Islet of Langerhans (tissue), 1 donor: ENCODE measurements around the gene THADA.

ENCODE experiments used
- FAIRE-seq: peaks from one replicate; lab custom pipeline; 2011; peaks lifted over from hg19 to GRCh38; lab: Jason Lieb, UNC

The THADA gene

DNA sequence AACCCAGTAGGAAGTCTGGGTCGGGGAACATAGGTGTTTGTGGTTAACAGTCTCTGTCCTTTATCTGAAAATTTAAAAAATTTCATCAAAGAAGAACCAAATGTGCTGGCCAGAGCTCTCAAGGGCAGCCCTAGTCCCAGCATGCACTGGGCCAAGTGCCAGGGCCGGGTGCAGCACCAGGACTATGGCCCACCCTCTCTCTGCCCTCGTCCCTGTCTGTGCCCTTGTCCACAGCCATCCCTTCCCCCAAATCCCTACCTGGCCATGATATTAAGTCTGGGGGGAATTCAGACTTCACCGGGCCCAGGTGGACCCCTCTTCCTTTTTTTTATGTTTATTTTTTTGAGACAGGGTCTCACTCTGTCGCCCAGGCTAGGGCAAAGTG, 355.1 kb downstream of the THADA start:
- no peak for FAIRE-seq

DNA sequence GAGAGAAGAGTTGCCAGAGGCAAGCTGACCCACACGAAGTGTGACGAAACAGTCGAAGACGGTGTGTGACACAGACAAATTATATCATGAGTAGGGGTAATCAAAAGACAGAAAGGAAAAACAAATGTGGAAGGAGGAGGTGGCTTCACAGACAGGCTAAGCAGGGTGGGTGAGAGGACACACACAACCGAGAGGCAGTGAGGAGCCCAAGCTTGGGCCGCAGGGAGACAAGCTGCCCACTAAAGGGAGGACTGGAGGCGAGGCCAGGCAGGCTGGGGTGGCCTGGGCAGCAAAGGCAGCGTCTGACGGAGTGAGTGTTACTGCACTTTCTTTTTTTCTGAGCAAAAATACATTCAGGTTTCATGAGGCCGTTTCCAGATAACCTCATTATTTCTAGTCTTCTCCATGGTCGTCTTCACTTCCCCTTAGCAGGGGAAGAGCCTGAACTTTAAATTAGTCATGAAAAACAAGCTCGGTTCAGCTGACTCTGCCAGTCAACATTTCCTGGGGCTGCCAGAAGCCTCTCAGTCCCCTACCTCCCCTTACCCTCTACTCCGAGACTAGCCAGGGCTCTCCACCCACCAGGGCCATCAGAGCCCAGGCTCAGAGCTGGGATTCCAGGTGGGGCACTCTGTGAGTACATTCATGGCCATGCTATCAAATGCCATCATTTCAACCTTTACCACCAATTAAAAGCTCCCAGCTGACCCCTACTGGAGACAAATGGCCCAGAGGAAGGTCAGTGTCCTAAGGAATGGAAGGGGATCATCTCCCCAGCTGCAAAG, 355.7 kb downstream of the THADA start:
- FAIRE-seq = no peak

DNA sequence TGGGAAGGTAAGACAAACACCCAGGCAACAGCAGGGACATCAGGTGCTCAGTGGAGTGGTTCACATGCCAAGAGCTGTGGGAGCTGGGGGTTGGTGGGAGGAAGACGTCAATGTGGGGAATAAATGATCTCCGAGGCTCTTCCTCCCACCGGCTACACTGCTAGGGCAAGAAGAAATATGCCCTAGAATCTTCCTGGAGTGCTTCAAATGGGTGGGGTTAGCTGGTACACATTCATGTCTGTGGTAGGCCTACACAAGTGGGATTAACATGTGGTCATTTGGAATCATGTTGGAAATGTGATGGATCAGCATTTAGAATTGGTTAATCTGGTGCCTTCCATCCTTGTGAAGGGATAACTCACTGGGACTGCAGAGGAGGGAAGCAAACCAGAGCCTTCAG, 357.0 kb downstream of the THADA start:
- FAIRE-seq = no peak

DNA sequence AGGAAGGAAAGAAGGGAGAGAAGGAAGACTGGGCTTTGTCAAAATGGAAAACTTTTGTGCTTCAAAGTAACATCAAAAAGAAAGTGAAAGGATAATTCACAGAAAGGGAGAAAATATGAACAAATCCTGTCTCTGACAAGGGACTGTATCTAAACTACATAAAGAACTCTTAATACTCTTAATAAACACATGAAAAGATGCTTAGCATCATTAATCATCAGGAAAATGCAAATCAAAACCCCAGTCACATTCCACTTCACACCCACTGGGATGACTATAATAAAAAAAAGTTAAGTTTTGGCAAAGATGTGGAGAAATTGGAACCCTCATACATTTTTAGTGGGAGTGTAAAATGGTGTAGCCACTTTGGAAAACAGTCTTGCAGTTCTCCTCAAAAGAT, 357.7 kb downstream of the THADA start:
- FAIRE-seq = no peak

DNA sequence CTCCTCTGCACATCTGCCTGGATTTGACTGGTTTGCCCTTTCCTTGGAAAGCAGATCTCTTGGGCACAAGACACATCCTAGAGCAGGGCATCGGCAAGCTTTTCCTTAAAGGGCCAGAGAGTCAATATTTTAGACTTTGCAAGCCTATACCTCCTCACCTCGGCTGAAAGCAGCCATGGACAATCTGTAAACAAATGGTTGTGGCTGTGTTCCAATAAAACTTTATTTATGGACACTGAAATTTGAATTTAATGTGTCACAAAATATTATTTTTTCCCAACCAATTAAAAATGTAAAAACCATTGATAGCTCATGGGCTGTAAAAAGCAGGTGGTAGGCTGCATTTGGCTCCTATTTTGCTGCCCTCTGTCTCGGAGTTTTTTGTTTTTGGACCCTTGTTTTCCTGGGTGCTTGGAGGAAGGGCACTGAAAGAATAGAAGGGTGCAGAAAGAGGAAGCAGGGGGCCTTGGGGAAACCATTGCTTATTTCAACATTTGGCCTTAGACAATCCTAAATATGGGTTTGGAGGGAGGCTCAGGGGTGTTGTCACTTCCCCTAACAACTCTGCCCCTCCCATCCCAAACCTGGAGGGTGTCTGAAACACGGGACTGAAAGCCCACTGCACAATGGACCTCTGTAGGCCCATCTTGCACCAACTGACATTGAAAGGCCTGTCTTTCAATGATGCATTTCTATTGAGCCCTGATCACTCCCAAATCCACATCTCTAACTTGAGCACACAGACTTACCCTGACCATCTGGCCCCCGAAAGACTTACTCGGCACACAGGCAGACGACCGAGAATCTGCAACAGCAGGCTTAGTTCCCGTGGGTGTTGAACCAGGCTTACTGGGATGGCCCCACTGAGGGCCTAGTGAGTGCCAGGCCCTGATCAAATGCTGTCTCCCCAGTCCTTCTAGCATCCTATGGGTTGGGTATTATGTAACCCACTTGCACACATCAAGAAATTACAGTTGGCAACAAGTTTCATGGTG, 362.3 kb downstream of the THADA start:
- no peak for FAIRE-seq

DNA sequence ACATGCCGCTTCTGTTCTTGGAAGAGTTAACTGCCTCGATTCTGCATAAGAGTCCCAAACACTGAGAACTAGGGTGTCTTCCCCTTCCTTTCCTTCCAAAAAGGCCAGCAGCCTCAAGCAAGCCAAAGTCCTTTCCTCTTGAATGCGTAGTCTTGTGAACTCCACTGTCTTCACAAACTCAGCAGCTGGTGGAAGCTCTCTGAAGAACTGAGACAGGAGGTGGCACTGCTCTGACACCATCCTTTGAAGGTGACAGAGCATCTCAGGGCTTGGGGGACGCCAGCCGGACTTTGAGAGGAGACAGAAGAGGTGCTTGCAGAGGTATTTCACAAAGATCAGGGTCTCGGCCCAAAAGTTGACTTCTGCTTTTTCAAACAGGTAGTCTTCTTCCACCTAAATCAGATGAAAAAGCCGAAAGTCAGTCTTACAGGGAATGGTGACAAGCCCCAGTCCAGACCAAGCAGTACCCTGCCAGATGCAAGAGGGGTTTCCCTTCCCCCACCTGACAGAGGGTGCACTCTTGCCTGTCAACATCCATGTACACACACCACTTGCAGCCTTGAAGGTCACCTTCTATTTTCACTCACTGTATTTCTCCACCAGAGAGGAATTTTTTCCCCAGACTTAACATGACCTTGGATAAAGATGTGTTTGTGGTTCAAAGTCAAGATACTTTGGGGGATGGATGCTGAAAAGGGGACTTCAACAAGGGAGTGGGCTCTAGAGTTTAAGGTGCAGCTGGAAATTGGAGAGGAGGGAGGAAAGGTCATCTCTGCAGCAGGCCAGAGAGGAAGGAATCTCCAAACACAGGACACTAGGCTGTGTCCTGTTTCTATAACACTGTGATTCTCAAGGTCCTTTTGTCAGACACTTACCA, 364.6 kb downstream of the THADA start:
- no peak for FAIRE-seq

DNA sequence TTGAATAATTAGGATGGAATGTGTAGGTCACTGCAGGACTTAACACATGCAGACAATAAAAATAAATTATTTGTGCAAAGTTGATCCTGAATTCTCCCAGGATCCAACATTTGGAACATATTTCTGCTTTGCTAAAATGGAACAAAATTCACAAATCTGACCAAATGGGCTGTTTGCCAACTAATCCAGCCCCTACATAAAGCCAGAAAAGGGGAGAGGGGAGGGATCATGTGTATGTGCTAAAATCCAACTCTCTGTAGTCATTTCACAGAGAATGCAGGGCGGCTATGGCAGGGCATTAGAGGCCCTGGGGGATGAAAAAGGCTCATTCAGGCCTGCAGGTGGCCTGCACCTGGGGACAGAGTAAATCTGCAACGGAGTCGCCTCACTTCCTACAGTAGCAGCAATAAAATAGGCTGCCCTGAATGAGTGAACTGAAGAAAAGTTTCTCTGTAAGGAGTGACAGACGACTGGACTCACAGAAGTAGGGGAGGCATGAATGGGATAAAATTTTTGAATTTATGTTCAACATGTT, 365.4 kb downstream of the THADA start:
- no peak for FAIRE-seq

DNA sequence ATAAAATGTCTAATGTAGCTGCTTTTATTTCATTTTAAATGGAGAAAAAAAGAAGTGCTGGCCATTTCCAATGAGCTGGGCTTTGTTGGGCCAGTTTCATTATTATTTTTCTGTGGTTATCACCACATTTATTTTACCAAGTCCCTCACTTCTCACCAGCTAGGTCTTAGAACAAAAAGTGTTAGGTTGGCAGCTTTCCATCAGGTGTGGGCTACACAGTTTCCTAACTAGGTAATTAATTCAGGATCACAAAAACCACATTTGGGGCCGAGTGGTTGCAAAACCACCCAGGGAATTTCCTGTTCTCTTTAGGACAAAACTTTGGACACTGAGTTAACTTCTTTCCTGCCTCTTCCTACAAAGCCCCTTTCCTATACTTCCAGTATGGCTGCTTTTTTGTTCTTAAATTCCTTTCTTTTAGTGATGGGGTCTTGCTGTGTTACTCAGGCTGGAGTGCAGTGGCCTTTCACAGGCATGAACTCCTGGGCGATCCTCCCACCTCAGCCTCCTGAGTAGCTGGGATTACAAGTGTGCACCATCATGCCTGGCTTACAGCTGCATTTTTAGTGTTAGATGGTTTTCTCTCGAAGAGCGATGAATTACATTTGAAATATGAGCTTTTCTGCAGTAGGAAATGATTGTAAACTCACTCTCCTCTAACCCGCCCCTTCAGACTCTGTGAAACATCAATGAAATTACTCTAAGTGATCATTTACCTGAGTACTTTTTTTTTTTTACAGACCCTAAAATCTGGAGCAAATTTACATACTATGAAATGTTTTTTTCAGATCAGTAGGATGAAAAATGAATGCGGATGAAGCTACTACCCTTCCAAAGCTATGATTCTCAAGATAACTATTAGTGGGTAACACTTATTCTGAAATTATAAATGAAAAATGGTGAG, 366.8 kb downstream of the THADA start:
- FAIRE-seq = no peak

DNA sequence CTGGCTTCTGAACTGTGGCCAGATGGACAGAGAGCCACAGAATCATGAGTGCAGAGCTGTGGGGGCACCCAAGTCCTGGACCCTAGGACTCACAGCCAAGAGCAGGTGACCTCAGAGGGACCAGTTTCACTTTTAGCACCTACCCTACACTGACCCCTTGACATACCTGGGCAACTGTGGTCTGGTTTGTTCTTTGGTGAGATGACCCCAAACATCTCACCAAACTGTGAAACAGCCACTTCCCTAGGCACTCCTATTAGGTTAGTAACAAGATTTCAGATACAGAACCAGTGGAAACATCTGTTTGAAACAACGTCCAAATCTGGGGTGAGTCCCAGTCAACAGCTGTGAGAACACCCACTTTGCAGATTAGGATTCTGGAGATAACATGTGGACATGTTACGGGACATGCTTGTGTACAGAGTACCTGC, 367.5 kb downstream of the THADA start:
- FAIRE-seq = no peak

DNA sequence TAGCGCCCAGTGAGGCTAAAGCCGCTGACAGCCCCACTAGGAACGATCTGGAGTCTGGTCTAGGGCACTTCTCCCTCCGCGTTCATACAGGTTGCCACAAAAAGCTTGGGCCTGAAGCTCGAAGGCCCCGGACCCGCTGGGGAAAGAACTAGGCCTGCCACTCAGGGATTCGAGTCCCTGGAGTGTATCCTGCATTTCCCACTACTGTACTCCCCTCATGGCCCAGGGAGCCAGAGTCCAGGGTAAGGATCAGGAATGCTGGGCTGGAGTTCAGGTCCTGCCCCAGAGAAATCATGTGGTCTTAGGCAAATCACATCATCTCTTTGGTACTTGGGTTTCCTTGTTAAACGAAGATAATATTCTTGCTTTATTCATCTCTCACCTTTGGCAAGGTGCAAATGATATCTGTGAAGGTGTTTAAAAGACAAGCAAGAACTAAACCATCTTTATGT, 368.0 kb downstream of the THADA start:
- FAIRE-seq = no peak

DNA sequence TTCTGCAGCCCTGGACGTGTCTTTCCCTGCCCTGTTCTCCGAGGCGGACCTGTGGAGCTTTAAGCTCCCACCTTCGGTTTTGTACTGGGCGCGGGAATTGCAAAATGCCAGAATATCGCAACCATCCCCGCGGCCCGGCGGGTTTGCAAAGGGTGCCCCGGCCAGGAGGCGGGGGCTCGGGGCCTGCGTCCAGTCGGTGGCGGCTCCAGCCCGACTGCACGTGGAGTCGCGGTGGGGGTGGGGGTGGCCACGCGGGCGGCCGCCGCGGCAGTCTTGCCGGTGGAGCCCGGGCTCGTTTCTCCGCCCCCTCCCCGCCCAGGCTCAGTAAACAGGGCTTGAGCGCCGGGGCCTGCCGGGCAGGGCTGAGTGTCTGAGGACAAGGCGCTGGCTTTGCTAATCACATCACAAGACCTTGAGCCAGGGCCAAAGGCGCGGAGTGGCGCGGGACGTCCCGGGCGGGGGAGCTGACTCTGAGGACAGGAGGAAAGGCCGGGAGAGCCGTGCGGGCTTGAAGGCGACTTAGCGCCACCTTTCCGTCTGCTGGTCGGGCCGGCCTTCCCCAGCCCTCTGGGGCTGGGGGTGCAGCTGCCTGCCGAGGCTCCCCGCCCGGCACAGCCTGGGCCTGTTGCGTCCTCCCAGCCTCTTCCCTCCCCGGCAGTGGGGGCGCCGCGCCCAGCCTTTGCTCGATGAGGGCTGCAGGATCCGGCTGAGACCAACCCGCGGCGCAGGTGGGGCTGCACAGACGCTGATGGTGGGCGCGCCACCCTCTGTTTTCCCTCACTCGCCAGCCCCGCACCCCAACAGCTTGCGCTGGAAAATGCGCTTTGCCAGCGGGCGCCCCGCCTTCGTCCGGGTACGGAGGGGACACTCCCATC, 368.6 kb downstream of the THADA start:
- FAIRE-seq = no peak

DNA sequence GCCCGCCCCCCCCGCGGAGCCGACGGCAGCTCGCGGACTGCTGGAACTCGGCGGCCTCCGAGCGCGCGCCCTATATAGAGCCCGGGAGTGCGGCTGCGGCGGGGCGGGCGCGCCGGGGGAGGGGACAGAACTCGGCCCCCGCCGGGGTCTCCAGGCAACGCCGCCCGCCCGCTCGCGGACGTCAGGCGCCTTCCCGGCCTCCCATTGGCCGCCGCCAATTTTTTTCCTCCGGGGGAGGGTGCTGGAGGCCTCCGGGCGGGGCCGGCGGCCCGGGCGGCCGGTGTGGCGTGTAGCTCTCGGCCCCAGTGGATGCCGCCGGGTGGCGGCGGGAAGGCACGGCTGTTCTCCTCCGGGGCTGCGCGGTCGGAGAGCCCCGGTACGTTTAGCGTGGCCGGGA, 369.3 kb downstream of the THADA start, which contains the start of gene ZFP36L2:
Gene ZFP36L2, minus strand, starts transcription at position 49 of the 397 bp plus-strand sequence. CDS start 291 bp downstream, outside the sequence.
- FAIRE-seq = no peak

DNA sequence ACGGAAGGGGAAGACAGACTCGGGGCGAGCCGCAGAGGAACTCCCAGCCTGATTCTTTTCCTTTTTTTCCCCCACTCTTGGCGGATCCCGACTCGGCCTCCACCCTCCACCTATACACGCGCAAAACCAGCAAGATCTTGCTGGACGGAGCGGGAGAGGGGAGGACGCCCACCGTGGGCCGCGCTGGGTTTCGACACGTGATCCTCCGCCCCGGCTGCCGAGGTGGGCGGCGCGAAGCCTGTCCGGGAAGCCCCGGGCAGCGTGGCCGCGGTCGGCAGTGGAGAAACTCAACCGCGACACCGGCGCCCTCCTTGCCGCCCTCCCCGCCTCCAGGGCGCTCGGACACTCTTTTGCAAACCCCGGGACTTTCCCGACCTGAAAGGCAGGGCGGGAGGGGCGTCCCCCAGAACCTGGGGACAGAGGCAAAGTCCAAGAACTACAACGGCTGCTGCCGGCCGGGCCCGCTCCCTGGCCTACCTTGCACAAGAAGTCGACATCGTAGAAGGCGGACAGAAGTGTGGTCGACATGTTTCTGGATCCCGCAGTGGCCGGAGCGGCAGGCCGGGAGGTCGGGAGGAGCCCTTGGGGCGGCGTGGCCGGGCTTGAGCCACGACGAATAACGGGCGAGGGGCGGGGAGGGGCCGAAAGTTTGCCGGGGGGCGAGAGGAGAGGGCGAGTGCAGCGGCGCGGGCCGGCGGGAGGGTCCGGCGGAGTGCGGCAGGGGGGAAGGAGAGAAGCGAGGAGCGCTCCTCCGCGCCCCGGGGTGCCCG, 369.9 kb downstream of the THADA start:
- no peak for FAIRE-seq

DNA sequence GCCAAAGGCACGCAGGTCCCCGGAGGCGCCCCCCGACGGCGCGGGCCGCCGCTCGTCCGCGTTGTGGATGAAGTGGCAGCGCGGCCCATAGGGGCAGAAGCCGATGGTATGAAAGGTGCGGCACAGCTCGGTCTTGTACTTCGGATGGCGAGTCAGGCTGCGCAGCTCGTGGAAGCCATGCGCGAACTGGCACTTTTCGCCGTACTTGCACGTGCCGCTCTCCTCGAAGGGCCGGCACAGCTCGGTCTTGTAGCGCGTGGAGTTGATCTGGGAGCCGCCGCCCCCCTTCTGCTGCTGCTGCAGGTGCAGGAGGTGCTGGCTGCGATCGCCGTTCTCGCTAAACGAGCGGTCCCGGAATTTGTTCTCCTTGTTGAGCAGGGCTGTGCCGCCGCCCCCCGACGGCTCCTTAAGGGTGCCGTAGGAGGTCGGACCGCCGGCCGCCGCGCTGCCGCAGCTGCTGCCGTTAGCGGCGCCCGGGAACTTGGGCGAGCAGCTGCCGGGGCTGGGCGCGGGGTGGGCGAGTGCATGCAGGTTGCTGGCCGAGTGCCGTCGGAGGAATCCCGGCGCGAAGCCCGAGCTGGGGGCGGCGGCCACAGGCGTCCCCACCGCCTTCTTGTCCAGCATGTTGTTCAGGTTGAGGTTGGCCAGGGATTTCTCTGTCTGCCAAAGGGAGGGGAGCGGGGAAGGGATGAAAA, 370.6 kb downstream of the THADA start:
- no peak for FAIRE-seq

DNA sequence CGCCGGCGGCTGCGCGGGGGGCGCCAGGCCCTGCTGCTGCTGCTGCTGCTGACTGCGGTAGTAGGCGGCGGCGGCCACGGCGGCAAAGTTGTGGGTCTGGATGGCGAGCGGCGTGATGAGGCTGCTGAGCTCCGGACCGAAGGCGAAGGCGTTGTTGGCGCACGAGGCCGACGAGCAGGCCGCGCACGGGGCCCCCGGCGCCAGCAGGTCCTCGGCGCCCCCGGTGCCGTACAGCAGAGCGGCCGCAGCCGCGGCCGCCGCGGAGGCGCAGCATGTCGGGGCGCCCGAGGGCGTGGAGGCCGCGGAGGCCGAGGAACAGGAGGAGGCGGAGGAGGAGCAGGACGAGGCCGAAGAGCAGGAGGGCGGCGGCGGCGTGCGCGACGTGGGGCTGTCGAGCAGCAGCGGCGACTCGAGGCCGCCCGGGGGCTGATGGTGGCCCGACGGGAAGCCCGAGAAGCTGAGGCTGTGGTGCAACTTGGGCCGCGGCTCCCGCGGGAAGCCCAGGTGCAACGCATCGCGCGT, 371.2 kb downstream of the THADA start:
- no peak for FAIRE-seq

DNA sequence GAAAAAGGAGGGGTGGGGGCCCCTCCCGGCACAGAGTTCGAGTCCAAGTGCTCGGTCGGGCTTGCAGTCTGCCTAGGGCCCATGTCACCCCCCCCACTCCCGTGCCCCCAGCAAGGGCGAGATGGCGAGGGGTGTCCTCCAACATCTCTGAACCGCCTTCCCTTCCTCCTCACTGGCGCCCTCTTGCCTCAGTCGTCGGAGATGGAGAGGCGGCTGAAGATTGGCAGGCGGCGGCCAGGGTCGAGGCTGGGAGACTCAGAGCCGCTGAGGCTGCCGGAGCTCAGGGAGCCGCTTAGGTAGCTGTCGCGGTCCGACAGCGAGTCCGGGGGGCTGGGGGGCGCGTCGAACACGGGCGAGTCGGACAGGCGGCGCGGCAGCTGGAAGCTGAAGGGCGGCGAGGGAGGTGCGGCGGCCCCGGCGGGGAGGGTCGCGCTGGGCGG, 371.7 kb downstream of the THADA start:
- no peak for FAIRE-seq

DNA sequence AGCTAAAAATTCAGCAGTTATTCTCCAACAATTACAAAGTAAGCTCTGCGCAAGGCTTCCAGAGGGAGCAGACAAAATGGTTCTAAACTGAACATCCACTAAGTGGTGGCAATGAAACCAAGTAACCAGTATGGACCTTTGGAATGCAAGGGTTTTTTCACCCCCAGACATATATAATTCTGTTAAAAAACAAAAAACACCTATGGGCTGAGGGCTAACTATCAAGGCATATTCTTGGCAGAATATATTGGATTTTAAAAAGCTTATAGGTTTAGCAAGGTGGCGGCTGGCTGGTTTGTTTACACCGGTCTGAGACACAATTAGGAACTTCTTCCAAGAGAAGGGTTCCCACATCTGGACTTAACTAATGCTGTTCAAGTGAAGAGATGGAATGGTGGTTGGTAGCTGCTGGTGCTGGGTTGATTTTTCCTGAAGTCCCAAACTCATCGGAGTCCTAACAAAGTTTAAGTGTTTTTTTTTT, 372.3 kb downstream of the THADA start:
- no peak for FAIRE-seq
